CD4-positive, alpha-beta T cell (primary cell): ENCODE data around the gene SF3B2. TPM values are rescaled to one million over a fixed set of nuclear protein-coding genes. Genes with fewer than 3 reads are reported as not detected.

Source experiments
- ATAC-seq: fragments of 200-7000 bp; cut with Tn5 transposase; one replicate; pipeline ENCODE4 v1.10.0; 2022; ENCODE audit warnings: mild to moderate bottlenecking; ENCODE audit not compliant: poor library complexity
- CTCF ChIA-PET: fragments of 350-600 bp; sonication (Branson Sonifier 250); formaldehyde crosslinking; loops from one replicate; lab custom pipeline; 2021; ENCODE audit warnings: antibody characterized with exemption, inconsistent platforms; lab: Charles Lee
- POLR2A ChIA-PET: fragments of 350-600 bp; sonication (Branson Sonifier 250); formaldehyde crosslinking; loops from one replicate; lab custom pipeline; 2021; ENCODE audit warnings: antibody characterized with exemption, inconsistent platforms; lab: Charles Lee
- DNase-seq, 14 experiments: peaks; one replicate each; pipeline ENCODE4 v3.0.0-alpha.2; 2013 to 2020; ENCODE audit warnings: mixed read lengths in 2 of 14
- H3K27ac ChIP-seq, 2 donors: one replicate each; pipeline versions ENCODE4 v1.5.1 to v1.7.0; 2013; ENCODE audit warnings: low read length in 2 of 2, low read depth in 1 of 2, mild to moderate bottlenecking in 1 of 2
- H3K27me3 ChIP-seq, 2 experiments: 1 replicate in 1 of 2; 2 replicates in 1 of 2; pipeline versions ENCODE4 v1.6.1 to v1.7.0; 2013; ENCODE audit warnings: low read length in 2 of 2, control low read depth in 1 of 2, mild to moderate bottlenecking in 1 of 2, moderate library complexity in 1 of 2; ENCODE audit not compliant: insufficient read depth in 2 of 2, control insufficient read depth in 1 of 2
- H3K36me3 ChIP-seq: one replicate; pipeline ENCODE4 v1.6.1; 2013; ENCODE audit warnings: low read length, control low read depth; ENCODE audit not compliant: insufficient read depth
- H3K4me1 ChIP-seq: one replicate; pipeline ENCODE4 v1.6.1; 2013; ENCODE audit warnings: low read length, control low read depth; ENCODE audit not compliant: insufficient read depth
- H3K4me3 ChIP-seq: one replicate; pipeline ENCODE4 v1.5.1; 2013; ENCODE audit warnings: mild to moderate bottlenecking, low read length, moderate library complexity
- H3K9me3 ChIP-seq, 2 experiments: 1 replicate in 1 of 2; 2 replicates in 1 of 2; pipeline versions ENCODE4 v1.6.1 to v1.7.0; 2013; ENCODE audit warnings: low read length in 2 of 2, mild to moderate bottlenecking in 2 of 2, control low read depth in 1 of 2, moderate library complexity in 1 of 2; ENCODE audit not compliant: control insufficient read depth in 1 of 2, insufficient read depth in 1 of 2
- H3K27ac Mint-ChIP-seq: one replicate; pipeline ENCODE4 v1.8.0; 2020; ENCODE audit warnings: mixed read lengths
- H3K27me3 Mint-ChIP-seq: one replicate; pipeline ENCODE4 v1.8.0; 2021; ENCODE audit warnings: mixed read lengths
- H3K36me3 Mint-ChIP-seq: one replicate; pipeline ENCODE4 v1.8.0; 2021; ENCODE audit warnings: low read depth, mixed read lengths
- H3K4me1 Mint-ChIP-seq: one replicate; pipeline ENCODE4 v1.8.0; 2021; ENCODE audit warnings: low read depth, mixed read lengths
- H3K4me3 Mint-ChIP-seq: one replicate; pipeline ENCODE4 v1.8.0; 2020; ENCODE audit warnings: mild to moderate bottlenecking, mixed read lengths
- H3K9me3 Mint-ChIP-seq: one replicate; pipeline ENCODE4 v1.8.0; 2020; ENCODE audit warnings: mixed read lengths
- CTCF ChIP-seq: fragments of 200-600 bp; IDR thresholded peaks from one replicate; pipeline ENCODE4 v1.8.0; 2022; ENCODE audit warnings: antibody characterized with exemption, mild to moderate bottlenecking
- intact Hi-C, 2 experiments: fragments of 100-400 bp; cut with DNase I in 1 of 2; cut with micrococcal nuclease in 1 of 2; formaldehyde crosslinking; loops; one replicate each; pipeline versions ENCODE4 v1.15.1 to v1.9.0; 2023 to 2025; cut with DNase I, micrococcal nuclease
- total RNA-seq, 174 experiments: library from RNA in 2 of 174; stranded (reverse) in 2 of 174; gene quantifications; one replicate each; pipeline ENCODE4 v1.2.3 and lab custom pipeline; 2021 to 2026

Gene SF3B2
- total RNA-seq, 2 experiments from 2014 or later, result 182 to 196 TPM

GRCh38 chr11:66115638-66116301 is 63.6 kb downstream of the SF3B2 start:
- peaks cover 99% of the 10 kb centered on the region for H3K4me1 Mint-ChIP-seq
- ChIA-PET POLR2A (interaction anchor here (0.6 to 11.5 kb wide), 21 partner anchors 8 to 691 kb away, joined by 3 to 141 read pairs (median 5); partner anchors contain the start of genes BANF1, EIF1AD, MUS81 and PACS1), CTCF (interaction anchor here (0.7 to 3.7 kb wide), 9 partner anchors 10 to 107 kb away, joined by 3 to 27 read pairs (median 4); partner anchors contain the start of gene PACS1)
- no peak for TF ChIP-seq CTCF
- Histone ChIP-seq H3K9me3 (no peaks in the 10 kb centered on the region), H3K36me3 (peaks cover 2% of the 10 kb centered on the region), H3K4me1 (peaks cover 88% of the 10 kb centered on the region), H3K27ac (peak overlapping the region; percentile 62 to 71), H3K27me3 (no peaks in the 10 kb centered on the region), H3K4me3 (peak overlapping the region; percentile 30)
- peak overlapping the region; percentile 83 for H3K27ac Mint-ChIP-seq
- intact Hi-C loops, result loop anchor here (1.0 to 5.0 kb wide), 5 partner anchors 11 to 47 kb away; partner anchors contain the start of gene PACS1 (in 1 of the 2)
- H3K4me3 Mint-ChIP-seq, result peak overlapping the region; percentile 79
- H3K9me3 Mint-ChIP-seq, result no peaks in the 10 kb centered on the region
- DNase-seq (peak in 4 of 14 experiments; percentile 24 to 85 (median 74)), ATAC-seq (peak; percentile 60)
- H3K27me3 Mint-ChIP-seq, result no peaks in the 10 kb centered on the region
- peaks cover 11% of the 10 kb centered on the region for H3K36me3 Mint-ChIP-seq

- ATAC-seq (peak; percentile 7), DNase-seq (no peak)
- ChIA-PET POLR2A (interaction anchor here (1.3 to 11.5 kb wide), 10 partner anchors 7 to 257 kb away, joined by 3 to 141 read pairs (median 8); partner anchors contain the start of genes MUS81, PACS1 and SF3B2), CTCF (interaction anchor here (0.9 to 3.7 kb wide), 9 partner anchors 9 to 106 kb away, joined by 3 to 27 read pairs (median 3); no protein-coding TSS in a partner anchor)
- H3K4me1 Mint-ChIP-seq, result peaks cover 99% of the 10 kb centered on the region
- Histone ChIP-seq H3K27me3 (no peaks in the 10 kb centered on the region), H3K36me3 (no peaks in the 10 kb centered on the region), H3K4me3 (no peak overlapping the region), H3K9me3 (no peaks in the 10 kb centered on the region), H3K4me1 (peaks cover 90% of the 10 kb centered on the region), H3K27ac (peak overlapping the region; percentile 62 to 71)
- H3K36me3 Mint-ChIP-seq, result peaks cover 5% of the 10 kb centered on the region
- intact Hi-C loops, result loop anchor here (2.0 to 5.0 kb wide), 3 partner anchors 34 to 48 kb away; partner anchors contain the start of gene PACS1 (in 1 of the 2)
- H3K27me3 Mint-ChIP-seq, result no peaks in the 10 kb centered on the region
- H3K27ac Mint-ChIP-seq, result peak overlapping the region; percentile 83
- no peaks in the 10 kb centered on the region for H3K9me3 Mint-ChIP-seq
- TF ChIP-seq CTCF, result no peak
- peak overlapping the region; percentile 79 for H3K4me3 Mint-ChIP-seq
Observed at GRCh38 chr11:66116576-66117361, 64.6 kb downstream of the SF3B2 start.

- intact Hi-C loops, result loop anchor here (5.0 kb wide), 2 partner anchors 37 to 47 kb away; partner anchors contain the start of gene PACS1 (in 1 of the 2)
- Histone ChIP-seq H3K4me1 (peaks cover 72% of the 10 kb centered on the region), H3K27me3 (no peaks in the 10 kb centered on the region), H3K27ac (peak overlapping the region in 1 of 2 donors; percentile 41), H3K4me3 (no peak overlapping the region), H3K36me3 (no peaks in the 10 kb centered on the region), H3K9me3 (no peaks in the 10 kb centered on the region)
- H3K27me3 Mint-ChIP-seq, result no peaks in the 10 kb centered on the region
- TF ChIP-seq CTCF, result no peak
- DNase-seq, result no peak
- no peak for ATAC-seq
- ChIA-PET POLR2A (interaction anchor here (1.2 to 11.5 kb wide), 6 partner anchors 8 to 48 kb away, joined by 3 to 141 read pairs (median 9); partner anchors contain the start of gene PACS1), CTCF (interaction anchor here (0.6 to 1.9 kb wide), 3 partner anchors 15 to 963 kb away, joined by 3 to 9 read pairs (median 3); no protein-coding TSS in a partner anchor)
- H3K9me3 Mint-ChIP-seq, result no peaks in the 10 kb centered on the region
- peak overlapping the region; percentile 83 for H3K27ac Mint-ChIP-seq
- H3K36me3 Mint-ChIP-seq, result no peaks in the 10 kb centered on the region
- peak overlapping the region; percentile 58 for H3K4me3 Mint-ChIP-seq
- H3K4me1 Mint-ChIP-seq, result peaks cover 93% of the 10 kb centered on the region
Observed at GRCh38 chr11:66118847-66119246, 66.7 kb downstream of the SF3B2 start.
